Activated CD4-positive, alpha-beta T cell treated with anti-CD3 and anti-CD28 coated beads, Interleukin-2, amount 10 ng/mL, durations not matched to agents 24 days and 14 days (primary cell): Measurements from ENCODE around the gene NIFK. TPM values are rescaled to one million over a fixed set of nuclear protein-coding genes. Genes with fewer than 3 reads are reported as not detected.
"Not testable (repeated sequence)": the region's sequence is repeated elsewhere in the genome, so short reads cannot be mapped to it uniquely, and the experiment has no call there.

ENCODE experiments used
- DNase-seq: peaks from one replicate; pipeline ENCODE4 v3.0.0; 2022
- H3K27ac Mint-ChIP-seq: one replicate; pipeline ENCODE4 v1.8.0; 2022; ENCODE audit warnings: mild to moderate bottlenecking, mixed read lengths
- H3K27me3 Mint-ChIP-seq: one replicate; pipeline ENCODE4 v1.8.0; 2022; ENCODE audit warnings: mixed read lengths
- H3K36me3 Mint-ChIP-seq: one replicate; pipeline ENCODE4 v1.8.0; 2022; ENCODE audit warnings: low read depth, mild to moderate bottlenecking, mixed read lengths
- H3K4me1 Mint-ChIP-seq: one replicate; pipeline ENCODE4 v1.8.0; 2021; ENCODE audit warnings: mixed read lengths
- H3K4me3 Mint-ChIP-seq: one replicate; pipeline ENCODE4 v1.8.0; 2022; ENCODE audit warnings: mild to moderate bottlenecking, moderate library complexity, mixed read lengths
- H3K9me3 Mint-ChIP-seq: one replicate; pipeline ENCODE4 v1.8.0; 2021; ENCODE audit warnings: mixed read lengths
- intact Hi-C: fragments of 100-400 bp; cut with micrococcal nuclease; formaldehyde crosslinking; loops from one replicate; pipeline ENCODE4 v1.15.1; 2023
- total RNA-seq: library from RNA; stranded (reverse); gene quantifications from 2 replicates; pipeline ENCODE4 v1.2.3, GENCODE V29; 2022

The NIFK gene
- total RNA-seq, 1 donor from 2014 or later, result 164 TPM

DNA sequence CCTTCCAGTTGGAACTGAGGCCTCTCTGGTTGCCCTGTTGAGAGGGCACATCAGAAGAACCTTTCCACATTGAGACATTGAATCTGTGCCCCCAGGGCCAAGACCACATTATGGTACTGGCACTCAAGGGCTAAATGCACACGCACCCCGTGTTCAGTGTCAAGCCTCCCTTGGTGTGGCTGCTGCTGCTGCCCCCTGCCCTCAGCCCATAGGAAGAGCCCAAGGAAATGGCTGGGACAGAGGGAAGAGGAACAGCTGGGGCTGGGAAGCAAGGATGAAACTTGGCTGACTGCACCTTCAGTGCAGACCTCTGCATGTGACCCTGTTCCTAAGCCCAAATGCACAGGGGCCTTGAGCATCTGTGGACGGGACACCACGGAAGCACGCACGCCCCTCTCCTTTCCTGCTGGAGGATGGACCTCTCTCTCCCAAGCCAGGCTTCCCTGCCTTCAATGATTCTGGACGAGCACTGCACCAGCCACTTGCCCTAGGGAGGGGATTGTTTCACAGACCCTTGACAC lies 40.2 kb downstream of the NIFK start:
- intact Hi-C loops, result no loop called here
- Mint-ChIP-seq H3K4me1 (peaks cover 31% of the 10 kb centered on the region), H3K27me3 (no peaks in the 10 kb centered on the region), H3K9me3 (no peaks in the 10 kb centered on the region), H3K27ac (no peak overlapping the region), H3K36me3 (no peaks in the 10 kb centered on the region), H3K4me3 (no peak overlapping the region)
- DNase-seq, result no peak

DNA sequence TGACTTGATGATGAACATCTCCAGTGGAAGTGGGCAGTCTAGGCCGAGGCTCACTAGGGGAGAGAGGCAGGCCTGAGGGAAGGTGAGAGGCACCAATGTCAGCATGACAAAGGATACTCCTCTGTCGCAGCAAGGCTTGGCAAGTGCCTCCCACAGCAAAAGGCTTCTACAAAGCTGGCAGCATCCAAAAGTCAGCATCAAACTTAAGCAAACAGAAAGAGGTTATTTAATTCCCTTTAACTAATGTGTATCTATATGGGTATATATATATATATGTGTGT lies 41.6 kb downstream of the NIFK start:
- Mint-ChIP-seq H3K36me3 (no peaks in the 10 kb centered on the region), H3K9me3 (no peaks in the 10 kb centered on the region), H3K4me3 (no peak overlapping the region), H3K4me1 (peaks cover 20% of the 10 kb centered on the region), H3K27ac (no peak overlapping the region), H3K27me3 (no peaks in the 10 kb centered on the region)
- intact Hi-C loops, result no loop called here
- DNase-seq, result no peak

DNA sequence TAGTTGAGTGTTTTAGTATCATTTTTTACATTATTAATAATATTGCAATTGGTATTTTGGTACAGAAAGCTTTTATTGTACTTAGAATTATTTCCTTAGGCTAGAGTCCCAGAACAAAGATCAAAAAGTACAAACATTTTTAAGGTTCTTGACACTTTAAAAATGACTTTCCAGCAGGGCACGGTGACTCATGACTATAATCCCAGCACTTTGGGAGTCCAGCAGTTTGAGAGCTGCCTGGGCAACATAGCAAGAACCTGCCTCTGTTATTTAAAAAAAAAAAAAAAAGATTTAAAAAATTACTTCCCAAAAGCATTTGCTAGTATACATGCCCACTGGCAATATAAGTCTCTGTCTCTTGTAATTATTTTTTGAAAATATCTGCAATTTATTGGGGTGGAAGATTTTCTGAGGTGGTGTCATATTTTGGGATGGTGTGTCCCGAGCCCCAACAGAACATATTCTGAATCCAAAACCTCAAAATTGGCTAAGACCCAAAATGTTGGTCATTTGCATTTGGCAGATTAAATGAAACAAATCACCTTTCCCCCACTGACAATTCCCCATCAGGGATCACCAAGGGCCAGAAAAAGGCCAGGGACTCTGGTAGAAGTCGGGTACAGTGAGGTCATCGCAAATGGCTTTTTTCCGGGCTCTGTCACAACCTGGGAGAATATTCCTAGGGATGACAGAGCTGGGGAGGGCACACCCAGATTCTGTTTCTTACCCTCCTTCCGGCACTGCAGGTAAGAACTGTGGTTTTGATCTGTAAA lies 42.1 kb downstream of the NIFK start:
- DNase-seq, result no peak
- Mint-ChIP-seq H3K4me1 (peaks cover 14% of the 10 kb centered on the region), H3K4me3 (no peak overlapping the region), H3K36me3 (no peaks in the 10 kb centered on the region), H3K9me3 (no peaks in the 10 kb centered on the region), H3K27me3 (no peaks in the 10 kb centered on the region), H3K27ac (no peak overlapping the region)
- intact Hi-C loops, result no loop called here

DNA sequence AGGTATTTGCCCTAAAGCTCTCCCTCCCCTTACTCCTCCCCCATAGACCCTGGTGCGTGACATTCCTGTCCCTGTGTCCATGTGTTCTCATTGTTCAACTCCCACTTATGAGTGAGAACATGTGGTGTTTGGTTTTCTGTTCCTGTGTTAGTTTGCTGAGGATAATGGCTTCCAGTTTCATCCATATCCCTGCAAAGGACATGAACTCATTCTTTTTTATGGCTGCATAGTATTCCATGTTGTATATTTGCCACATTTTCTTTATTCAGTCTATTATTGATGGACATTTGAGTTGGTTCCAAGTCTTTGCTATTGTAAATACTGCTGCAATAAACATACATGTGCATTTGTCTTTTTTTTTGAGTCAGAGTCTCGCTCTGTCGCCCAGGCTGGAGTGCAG lies 46.1 kb downstream of the NIFK start:
- H3K4me1 Mint-ChIP-seq, H3K27me3 Mint-ChIP-seq, H3K36me3 Mint-ChIP-seq, H3K9me3 Mint-ChIP-seq, H3K4me3 Mint-ChIP-seq, intact Hi-C loops, H3K27ac Mint-ChIP-seq, DNase-seq: not testable (repeated sequence)

DNA sequence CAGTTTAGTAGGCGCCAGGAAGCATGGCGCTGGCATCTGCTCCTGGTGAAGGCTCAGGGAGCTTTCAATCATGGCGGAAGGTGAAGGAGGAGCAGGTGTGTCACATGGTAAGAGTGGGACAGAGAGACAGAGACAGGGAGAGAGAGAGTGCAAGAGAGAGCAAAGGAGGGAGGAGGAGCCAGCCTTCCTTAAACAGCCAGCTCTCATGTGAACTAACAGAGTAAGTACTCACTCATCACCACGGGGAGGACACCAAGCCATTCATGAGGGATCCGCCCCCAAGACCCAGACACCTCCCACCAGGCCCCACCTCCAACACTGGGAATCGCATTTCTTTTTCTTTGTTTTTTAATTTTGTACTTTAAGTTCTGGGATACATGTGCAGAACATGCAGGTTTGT lies 46.6 kb downstream of the NIFK start:
- no peak for DNase-seq
- Mint-ChIP-seq H3K4me3 (no peak overlapping the region), H3K9me3 (peaks cover 4% of the 10 kb centered on the region), H3K36me3 (no peaks in the 10 kb centered on the region), H3K4me1 (peaks cover 2% of the 10 kb centered on the region), H3K27ac (no peak overlapping the region), H3K27me3 (no peaks in the 10 kb centered on the region)
- intact Hi-C loops, result no loop called here

DNA sequence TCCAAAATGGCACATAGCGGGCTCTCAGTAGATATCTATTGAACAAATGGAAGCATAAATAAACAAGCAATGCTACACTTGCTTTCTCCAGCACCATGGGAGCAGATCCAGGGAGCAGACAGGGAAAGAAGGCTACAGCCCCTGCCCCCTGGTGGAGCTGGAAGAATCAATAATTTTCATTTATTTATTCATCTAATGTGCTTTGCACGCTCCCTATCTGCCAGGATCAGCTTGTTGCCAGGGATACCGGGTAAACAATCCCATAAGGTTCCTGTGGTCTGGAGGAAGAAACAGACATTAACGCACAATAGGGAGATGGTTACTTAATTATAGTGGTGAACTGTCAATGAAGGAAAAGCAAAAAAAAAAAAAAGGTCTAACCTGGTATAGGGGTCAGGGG lies 47.3 kb downstream of the NIFK start:
- H3K27me3 Mint-ChIP-seq, result no peaks in the 10 kb centered on the region
- peaks cover 2% of the 10 kb centered on the region for H3K4me1 Mint-ChIP-seq
- peaks cover 5% of the 10 kb centered on the region for H3K9me3 Mint-ChIP-seq
- no peaks in the 10 kb centered on the region for H3K36me3 Mint-ChIP-seq
- DNase-seq, result no peak
- intact Hi-C loops, result no loop called here
- H3K27ac Mint-ChIP-seq, result no peak overlapping the region
- no peak overlapping the region for H3K4me3 Mint-ChIP-seq

DNA sequence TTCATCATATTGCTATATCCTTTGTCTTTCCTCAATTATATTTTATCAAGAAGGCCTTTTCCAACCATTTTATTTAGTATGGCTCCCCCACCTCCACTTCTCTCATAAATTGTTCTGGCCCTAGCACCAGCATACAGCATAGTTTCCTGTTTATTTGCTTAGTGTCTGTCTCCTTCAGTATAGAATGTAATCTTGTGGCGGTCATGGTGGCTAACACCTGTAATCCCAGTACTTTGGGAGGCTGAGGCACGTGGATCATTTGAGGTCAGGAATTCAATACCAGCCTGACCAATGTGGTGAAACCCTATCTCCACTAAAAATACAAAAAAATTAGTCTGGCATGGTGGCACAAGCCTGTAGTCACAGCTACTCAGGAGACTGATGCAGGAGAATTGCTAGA lies 47.9 kb downstream of the NIFK start:
- Mint-ChIP-seq H3K27me3 (no peaks in the 10 kb centered on the region), H3K4me1 (peaks cover 2% of the 10 kb centered on the region), H3K4me3 (no peak overlapping the region), H3K27ac (no peak overlapping the region), H3K9me3 (peaks cover 10% of the 10 kb centered on the region), H3K36me3 (no peaks in the 10 kb centered on the region)
- DNase-seq, result no peak
- intact Hi-C loops, result no loop called here

DNA sequence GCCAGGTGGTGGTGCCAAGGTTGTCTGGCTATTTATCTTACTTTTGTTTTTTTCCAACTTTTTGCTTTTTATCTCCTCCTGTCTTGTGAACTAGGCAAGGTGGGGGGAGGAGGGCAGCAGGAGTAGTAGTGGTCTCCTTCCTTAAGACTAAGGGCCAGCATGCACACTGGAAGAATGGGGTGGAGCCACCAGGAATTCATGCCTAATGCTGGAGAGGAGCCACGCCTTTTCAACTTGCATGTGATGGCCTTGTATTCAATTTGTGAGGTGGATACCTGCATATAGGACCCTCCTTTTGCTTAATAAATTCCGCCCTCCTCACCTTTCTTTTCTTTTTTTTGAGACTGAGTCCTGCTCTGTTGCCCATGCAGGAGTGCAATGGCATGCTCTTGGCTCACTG lies 49.8 kb downstream of the NIFK start:
- no peak overlapping the region for H3K4me3 Mint-ChIP-seq
- H3K9me3 Mint-ChIP-seq, result peaks cover 19% of the 10 kb centered on the region
- no peaks in the 10 kb centered on the region for H3K27me3 Mint-ChIP-seq
- intact Hi-C loops, result no loop called here
- peaks cover 4% of the 10 kb centered on the region for H3K36me3 Mint-ChIP-seq
- H3K4me1 Mint-ChIP-seq, result peaks cover 2% of the 10 kb centered on the region
- H3K27ac Mint-ChIP-seq, result no peak overlapping the region
- no peak for DNase-seq

DNA sequence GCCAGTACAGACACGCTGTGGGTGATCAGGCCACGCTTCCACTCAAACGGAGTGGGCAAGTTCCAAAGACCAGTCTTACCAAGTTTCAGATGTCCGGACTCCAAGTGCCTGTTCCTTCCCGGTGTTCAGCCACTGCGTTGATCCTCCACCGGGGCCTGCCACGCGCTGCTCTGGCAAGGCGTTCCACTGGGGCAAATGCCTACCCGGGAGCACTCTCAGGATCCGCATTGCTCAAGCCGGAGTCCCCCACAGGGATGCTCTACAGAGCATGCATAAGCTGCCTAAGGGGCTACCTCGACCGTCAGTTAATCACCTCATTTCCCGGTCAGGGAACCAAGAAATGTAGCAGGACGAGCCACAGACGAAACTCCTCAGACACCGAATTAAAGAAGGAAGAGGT lies 50.5 kb downstream of the NIFK start:
- no peak for DNase-seq

DNA sequence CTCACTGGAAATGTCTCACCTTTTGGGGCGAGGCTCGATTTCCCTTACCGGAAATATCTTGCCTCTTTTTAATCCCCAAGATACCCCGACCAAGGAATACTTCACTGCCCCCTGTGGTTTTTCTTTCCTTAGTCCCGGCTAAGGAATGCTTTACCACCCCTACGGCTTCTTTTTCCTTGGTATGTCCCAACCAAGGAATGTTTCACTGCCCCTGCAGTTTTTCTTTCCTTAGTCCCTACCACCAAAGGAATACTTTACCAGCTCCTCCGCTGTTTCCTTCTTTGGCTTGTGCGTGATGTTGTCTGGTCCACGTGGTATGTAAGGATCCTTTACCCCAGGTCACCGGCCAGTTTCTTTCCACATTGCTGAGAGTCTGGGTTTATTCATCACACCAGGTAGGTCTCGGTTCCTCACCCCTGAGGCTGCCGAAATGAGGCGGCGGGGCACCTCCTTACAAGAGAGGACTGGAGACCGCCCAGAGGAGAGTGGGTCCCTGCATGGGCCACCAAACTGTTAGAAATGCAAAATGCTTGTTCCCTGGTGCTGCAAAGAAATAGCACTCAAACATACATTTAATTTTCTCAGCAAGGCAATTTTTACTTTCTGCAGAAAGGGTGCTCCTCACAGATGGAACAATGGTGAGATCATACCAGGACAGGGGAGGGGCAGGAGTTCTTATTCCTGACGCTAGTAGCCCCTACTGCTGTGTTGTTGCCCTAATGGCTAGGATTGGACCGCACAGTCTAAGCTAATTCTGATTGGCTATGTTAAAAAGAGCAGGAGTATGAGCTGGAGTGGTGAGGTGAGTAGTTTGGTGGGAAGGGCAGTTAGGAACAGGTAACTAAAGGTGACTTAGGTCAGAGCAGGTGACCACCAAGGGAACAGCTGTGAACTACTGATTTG lies 54.0 kb downstream of the NIFK start:
- DNase-seq, result no peak
- Mint-ChIP-seq H3K9me3 (peaks cover 40% of the 10 kb centered on the region), H3K27me3 (no peaks in the 10 kb centered on the region), H3K36me3 (peaks cover 10% of the 10 kb centered on the region), H3K4me3 (no peak overlapping the region), H3K4me1 (peaks cover 7% of the 10 kb centered on the region), H3K27ac (no peak overlapping the region)
- intact Hi-C loops, result no loop called here

More for the DNA sequence above, 50.5 kb downstream of the NIFK start:
- H3K27me3 Mint-ChIP-seq, result no peaks in the 10 kb centered on the region
- peaks cover 2% of the 10 kb centered on the region for H3K4me1 Mint-ChIP-seq
- H3K4me3 Mint-ChIP-seq, result no peak overlapping the region
- peaks cover 26% of the 10 kb centered on the region for H3K9me3 Mint-ChIP-seq
- intact Hi-C loops, result no loop called here
- H3K27ac Mint-ChIP-seq, result no peak overlapping the region
- peaks cover 7% of the 10 kb centered on the region for H3K36me3 Mint-ChIP-seq

DNA sequence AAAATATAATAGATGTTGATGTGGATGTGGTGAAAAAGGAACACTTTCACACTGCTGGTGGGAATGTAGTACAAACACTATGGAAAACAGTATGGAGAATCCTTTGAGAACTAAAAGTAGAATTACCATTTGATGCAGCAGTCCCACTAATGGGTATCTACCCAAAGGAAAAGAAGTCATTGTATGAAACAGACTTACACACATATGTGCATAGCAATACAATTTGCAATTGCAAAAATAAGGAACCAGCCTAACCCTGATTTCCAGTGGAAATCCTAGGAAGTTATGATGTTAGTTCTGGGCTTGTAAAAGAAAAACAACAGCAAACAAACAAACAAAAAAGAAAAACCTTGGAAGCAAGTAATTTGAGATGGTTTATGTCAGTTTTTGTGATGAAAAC lies 58.8 kb downstream of the NIFK start:
- Mint-ChIP-seq H3K27ac (no peak overlapping the region), H3K36me3 (peaks cover 8% of the 10 kb centered on the region), H3K4me1 (peaks cover 7% of the 10 kb centered on the region), H3K9me3 (peaks cover 41% of the 10 kb centered on the region), H3K27me3 (no peaks in the 10 kb centered on the region), H3K4me3 (no peak overlapping the region)
- DNase-seq, result no peak
- intact Hi-C loops, result no loop called here

Other genes starting within 250 kb of the NIFK start
- not detected in 2 replicates for gene RNU4ATAC, start 206.0 kb downstream of the NIFK start, total RNA-seq
- 69.3 and 78.5 TPM in 2 replicates for gene CLASP1, start 87.4 kb downstream of the NIFK start, total RNA-seq
- gene TSN, start 18.8 kb upstream of the NIFK start, total RNA-seq, result 72.6 and 76.5 TPM in 2 replicates